Measurements from ENCODE around the gene ENAH. TPM values are rescaled to one million over a fixed set of nuclear protein-coding genes. Genes with fewer than 3 reads are reported as not detected.
"Not testable (repeated sequence)": the region's sequence is repeated elsewhere in the genome, so short reads cannot be mapped to it uniquely, and the experiment has no call there.

Gene ENAH
- polyA plus RNA-seq, 3 donors = 0.12 TPM; not detected in 2

- no peak for DNase-seq
- TF ChIP-seq, protein P1, sequence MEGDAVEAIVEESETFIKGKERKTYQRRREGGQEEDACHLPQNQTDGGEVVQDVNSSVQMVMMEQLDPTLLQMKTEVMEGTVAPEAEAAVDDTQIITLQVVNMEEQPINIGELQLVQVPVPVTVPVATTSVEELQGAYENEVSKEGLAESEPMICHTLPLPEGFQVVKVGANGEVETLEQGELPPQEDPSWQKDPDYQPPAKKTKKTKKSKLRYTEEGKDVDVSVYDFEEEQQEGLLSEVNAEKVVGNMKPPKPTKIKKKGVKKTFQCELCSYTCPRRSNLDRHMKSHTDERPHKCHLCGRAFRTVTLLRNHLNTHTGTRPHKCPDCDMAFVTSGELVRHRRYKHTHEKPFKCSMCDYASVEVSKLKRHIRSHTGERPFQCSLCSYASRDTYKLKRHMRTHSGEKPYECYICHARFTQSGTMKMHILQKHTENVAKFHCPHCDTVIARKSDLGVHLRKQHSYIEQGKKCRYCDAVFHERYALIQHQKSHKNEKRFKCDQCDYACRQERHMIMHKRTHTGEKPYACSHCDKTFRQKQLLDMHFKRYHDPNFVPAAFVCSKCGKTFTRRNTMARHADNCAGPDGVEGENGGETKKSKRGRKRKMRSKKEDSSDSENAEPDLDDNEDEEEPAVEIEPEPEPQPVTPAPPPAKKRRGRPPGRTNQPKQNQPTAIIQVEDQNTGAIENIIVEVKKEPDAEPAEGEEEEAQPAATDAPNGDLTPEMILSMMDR (IDR thresholded peaks at IDR 0.05) = no peak
- Histone ChIP-seq H3K79me2 (ENCODE audit: insufficient read depth, low read length) (no peaks in the 10 kb centered on the region), H3K27me3 (ENCODE audit: control insufficient read depth in 2 of 2, insufficient read depth in 2 of 2, low read length in 2 of 2) (peaks cover 8 to 19% of the 10 kb centered on the region in 2 donors), H3K4me1 (ENCODE audit: control insufficient read depth in 1 of 2, insufficient read depth in 2 of 2, low read length in 2 of 2) (peaks cover 14 to 20% of the 10 kb centered on the region in 2 donors), H3K4me3 (replicated peaks in 1 of 3; ENCODE audit: low read depth in 2 of 3, low read length in 3 of 3) (no peak overlapping the region), H4K20me1 (ENCODE audit: insufficient read depth, low read length) (no peaks in the 10 kb centered on the region), H3K36me3 (replicated peaks in 1 of 2; ENCODE audit: control insufficient read depth in 1 of 2, insufficient read depth in 2 of 2, low read length in 2 of 2) (no peaks in the 10 kb centered on the region), H2AFZ (ENCODE audit: insufficient read depth, low read depth, low read length, poor library complexity, severe bottlenecking) (no peak overlapping the region), H3K9ac (ENCODE audit: insufficient read depth, low read length, poor library complexity, severe bottlenecking) (no peak overlapping the region), H3K9me3 (replicated peaks in 1 of 2; ENCODE audit: control insufficient read depth in 1 of 2, insufficient read depth in 1 of 2, low read length in 2 of 2) (no peaks in the 10 kb centered on the region), H3K27ac (ENCODE audit: low read depth in 1 of 2, low read length in 2 of 2) (no peak overlapping the region), H3K4me2 (replicated peaks; ENCODE audit: extremely low read depth, low read length, poor library complexity, severe bottlenecking) (no peak overlapping the region)
- Mint-ChIP-seq H3K36me3 (peaks cover 0 to 3% of the 10 kb centered on the region in 2 donors), H3K4me3 (no peak overlapping the region), H3K27ac (no peak overlapping the region), H3K9me3 (peaks cover 0 to 5% (median 0%) of the 10 kb centered on the region in 7 donors), H3K27me3 (ENCODE audit: low read depth in 3 of 3) (peaks cover 13 to 20% (median 14%) of the 10 kb centered on the region in 3 donors), H3K4me1 (peaks cover 18% of the 10 kb centered on the region)
- intact Hi-C loops (cut with micrococcal nuclease) = no loop called here
- WGBS (ENCODE audit: insufficient coverage) = no CpG with 5 or more reads among the region's 2 CpGs
These were observed 5.1 kb upstream of the ENAH start for GRCh38 chr1:225658041-225658440.

GRCh38 chr1:225657462-225657989 lies 4.6 kb upstream of the ENAH start:
- Histone ChIP-seq H3K36me3 (replicated peaks in 1 of 2; ENCODE audit: control insufficient read depth in 1 of 2, insufficient read depth in 2 of 2, low read length in 2 of 2) (no peaks in the 10 kb centered on the region), H3K4me1 (ENCODE audit: control insufficient read depth in 1 of 2, insufficient read depth in 2 of 2, low read length in 2 of 2) (peaks cover 16 to 23% of the 10 kb centered on the region in 2 donors), H4K20me1 (ENCODE audit: insufficient read depth, low read length) (no peaks in the 10 kb centered on the region), H3K79me2 (ENCODE audit: insufficient read depth, low read length) (no peaks in the 10 kb centered on the region), H3K9me3 (replicated peaks in 1 of 2; ENCODE audit: control insufficient read depth in 1 of 2, insufficient read depth in 1 of 2, low read length in 2 of 2) (no peaks in the 10 kb centered on the region), H3K27me3 (ENCODE audit: control insufficient read depth in 2 of 2, insufficient read depth in 2 of 2, low read length in 2 of 2) (peaks cover 8 to 22% of the 10 kb centered on the region in 2 donors), H3K4me3 (replicated peaks in 1 of 3; ENCODE audit: low read depth in 2 of 3, low read length in 3 of 3) (no peak overlapping the region), H3K9ac (ENCODE audit: insufficient read depth, low read length, poor library complexity, severe bottlenecking) (no peak overlapping the region), H3K27ac (ENCODE audit: low read depth in 1 of 2, low read length in 2 of 2) (no peak overlapping the region), H3K4me2 (replicated peaks; ENCODE audit: extremely low read depth, low read length, poor library complexity, severe bottlenecking) (no peak overlapping the region), H2AFZ (ENCODE audit: insufficient read depth, low read depth, low read length, poor library complexity, severe bottlenecking) (no peak overlapping the region)
- H3K4me3 Mint-ChIP-seq = no peak overlapping the region
- H3K27ac Mint-ChIP-seq = no peak overlapping the region
- TF ChIP-seq, protein P1 (IDR thresholded peaks at IDR 0.05) = no peak
- H3K27me3 Mint-ChIP-seq (ENCODE audit: low read depth in 3 of 3) = peaks cover 13 to 23% (median 14%) of the 10 kb centered on the region in 3 donors
- intact Hi-C loops (cut with micrococcal nuclease) = no loop called here
- no CpG with 5 or more reads among the region's 7 CpGs for WGBS (ENCODE audit: insufficient coverage)
- peaks cover 18% of the 10 kb centered on the region for H3K4me1 Mint-ChIP-seq
- DNase-seq = no peak
- H3K36me3 Mint-ChIP-seq = peaks cover 0 to 3% of the 10 kb centered on the region in 2 donors
- H3K9me3 Mint-ChIP-seq = peaks cover 0 to 5% (median 0%) of the 10 kb centered on the region in 7 donors

DNA sequence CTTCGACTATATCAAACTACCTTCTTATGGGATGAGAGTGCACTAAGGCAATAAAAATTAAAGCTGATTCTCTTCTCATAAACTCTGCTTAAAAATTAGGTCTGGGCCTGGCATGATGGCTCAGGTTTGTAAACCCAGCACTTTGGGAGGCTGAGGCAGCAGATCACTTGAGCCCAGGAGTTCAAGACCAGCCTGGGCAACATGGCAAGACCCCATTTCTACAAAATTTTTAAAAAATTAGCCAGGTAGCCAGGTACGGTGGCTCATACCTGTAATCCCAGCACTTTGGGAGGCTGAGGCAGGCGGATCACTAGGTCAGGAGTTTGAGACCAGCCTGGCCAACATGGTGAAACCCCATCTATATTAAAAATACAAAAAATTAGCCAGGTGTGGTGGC lies 3.3 kb upstream of the ENAH start:
- WGBS (ENCODE audit: insufficient coverage) = no CpG with 5 or more reads among the region's 3 CpGs
- H3K4me3 Mint-ChIP-seq; H2AFZ ChIP-seq (ENCODE audit: insufficient read depth, low read depth, low read length, poor library complexity, severe bottlenecking); intact Hi-C loops (cut with micrococcal nuclease); H3K79me2 ChIP-seq (ENCODE audit: insufficient read depth, low read length); H3K27ac Mint-ChIP-seq; H3K36me3 ChIP-seq (replicated peaks in 1 of 2; ENCODE audit: control insufficient read depth in 1 of 2, insufficient read depth in 2 of 2, low read length in 2 of 2); H3K27ac ChIP-seq (ENCODE audit: low read depth in 1 of 2, low read length in 2 of 2); DNase-seq; H3K4me2 ChIP-seq (replicated peaks; ENCODE audit: extremely low read depth, low read length, poor library complexity, severe bottlenecking); H3K4me3 ChIP-seq (replicated peaks in 1 of 3; ENCODE audit: low read depth in 2 of 3, low read length in 3 of 3); H3K9ac ChIP-seq (ENCODE audit: insufficient read depth, low read length, poor library complexity, severe bottlenecking); H4K20me1 ChIP-seq (ENCODE audit: insufficient read depth, low read length); H3K9me3 ChIP-seq (replicated peaks in 1 of 2; ENCODE audit: control insufficient read depth in 1 of 2, insufficient read depth in 1 of 2, low read length in 2 of 2): not testable (repeated sequence)
- peaks cover 25 to 35% (median 25%) of the 10 kb centered on the region in 3 donors for H3K27me3 Mint-ChIP-seq (ENCODE audit: low read depth in 3 of 3)
- H3K27me3 ChIP-seq (ENCODE audit: control insufficient read depth in 2 of 2, insufficient read depth in 2 of 2, low read length in 2 of 2) = peaks cover 21 to 34% of the 10 kb centered on the region in 2 donors
- peaks cover 3 to 11% of the 10 kb centered on the region in 2 donors for H3K36me3 Mint-ChIP-seq
- H3K4me1 ChIP-seq (ENCODE audit: control insufficient read depth in 1 of 2, insufficient read depth in 2 of 2, low read length in 2 of 2) = peaks cover 25 to 32% of the 10 kb centered on the region in 2 donors
- H3K4me1 Mint-ChIP-seq = peaks cover 27% of the 10 kb centered on the region
- H3K9me3 Mint-ChIP-seq = peaks cover 0 to 12% (median 2%) of the 10 kb centered on the region in 7 donors
